Psoas muscle (tissue), 8 donors: Measurements from ENCODE around the gene SPRED2. TPM values are rescaled to one million over a fixed set of nuclear protein-coding genes. Genes with fewer than 3 reads are reported as not detected.

Experiments
- ATAC-seq, 4 donors: fragments of 200-7000 bp; cut with Tn5 transposase; one replicate each; pipeline ENCODE4 v1.9.1; 2020; ENCODE audit warnings: moderate library complexity in 3 of 4, mild to moderate bottlenecking in 2 of 4
- DNase-seq, 2 donors: peaks; one replicate each; pipeline ENCODE4 v3.0.0-alpha.2; 2020
- H3K27ac ChIP-seq: fragments of 200-600 bp; one replicate; pipeline ENCODE4 v1.8.0; 2022
- H3K27me3 ChIP-seq, 3 donors: fragments of 200-600 bp in 1 of 3; one replicate each; pipeline versions ENCODE4 v1.6.1 to v1.8.0; 2013 to 2022; ENCODE audit warnings: low read length in 2 of 3, mild to moderate bottlenecking in 2 of 3, moderate library complexity in 1 of 3; ENCODE audit not compliant: insufficient read depth in 3 of 3
- H3K36me3 ChIP-seq, 2 donors: fragments of 200-600 bp in 1 of 2; one replicate each; pipeline versions ENCODE4 v1.6.1 to v1.8.0; 2013 to 2022; ENCODE audit warnings: low read depth in 1 of 2, mild to moderate bottlenecking in 1 of 2, moderate library complexity in 1 of 2; ENCODE audit not compliant: insufficient read depth in 1 of 2
- H3K4me1 ChIP-seq: fragments of 200-600 bp; one replicate; pipeline ENCODE4 v1.8.0; 2022
- H3K4me3 ChIP-seq: fragments of 200-600 bp; one replicate; pipeline ENCODE4 v1.8.0; 2022; ENCODE audit warnings: mild to moderate bottlenecking
- H3K9me3 ChIP-seq: fragments of 200-600 bp; one replicate; pipeline ENCODE4 v1.8.0; 2022
- WGBS, 3 donors: extraction: QIAGEN DNeasy Blood & Tissue Kit; methylation state at CpG; one replicate each; pipeline versions ENCODE4 v1.1.6 to v1.1.7; 2013; 5-methylcytosine and 5-hydroxymethylcytosine counted together
- intact Hi-C, 2 donors: fragments of 100-400 bp; cut with DNase I; formaldehyde crosslinking; loops; one replicate each; pipeline versions ENCODE4 v1.11.0 to v1.14.2; 2022
- polyA plus RNA-seq, 3 donors: library from polyadenylated mRNA; stranded (reverse); fragments of 200-250 nt; gene quantifications; one replicate each; pipeline ENCODE4 v1.2.3, GENCODE V29; 2013
- total RNA-seq, 4 donors: library from RNA; stranded (reverse); fragmentation: NEBNext Ultra II Directional in 2 of 4; extraction: Animal tissue kit (Norgen Biotek cat#: 25700) in 2 of 4; gene quantifications; one replicate each; pipeline versions ENCODE4 v1.2.1 to v1.2.4, GENCODE V29; 2021 to 2023
- TF ChIP-seq, protein P1 (sequence below): fragments of 200-600 bp; IDR thresholded peaks from one replicate; pipeline ENCODE4 v1.8.0; 2022; ENCODE audit warnings: antibody characterized with exemption
- donor health status: healthy with polysubstance abuse.
- donor health status: DM: no; HTN: no; CAD: no; lungs with moderate emphysema.
- donor health status: Bipolar disorder and iron deficiency.
- donor health status: healthy.
- donor health status: DM: yes; HTN: yes; CAD: no.
- donor health status: DM: no; HTN: no; CAD: no.
- donor health status: DM: no; HTN: no; CAD: no.
- donor health status: DM: yes; HTN: yes; CAD: no.

Gene SPRED2
- total and polyA plus RNA-seq, 7 donors = 3.8 to 16.9 (median 8.5) TPM

DNA sequence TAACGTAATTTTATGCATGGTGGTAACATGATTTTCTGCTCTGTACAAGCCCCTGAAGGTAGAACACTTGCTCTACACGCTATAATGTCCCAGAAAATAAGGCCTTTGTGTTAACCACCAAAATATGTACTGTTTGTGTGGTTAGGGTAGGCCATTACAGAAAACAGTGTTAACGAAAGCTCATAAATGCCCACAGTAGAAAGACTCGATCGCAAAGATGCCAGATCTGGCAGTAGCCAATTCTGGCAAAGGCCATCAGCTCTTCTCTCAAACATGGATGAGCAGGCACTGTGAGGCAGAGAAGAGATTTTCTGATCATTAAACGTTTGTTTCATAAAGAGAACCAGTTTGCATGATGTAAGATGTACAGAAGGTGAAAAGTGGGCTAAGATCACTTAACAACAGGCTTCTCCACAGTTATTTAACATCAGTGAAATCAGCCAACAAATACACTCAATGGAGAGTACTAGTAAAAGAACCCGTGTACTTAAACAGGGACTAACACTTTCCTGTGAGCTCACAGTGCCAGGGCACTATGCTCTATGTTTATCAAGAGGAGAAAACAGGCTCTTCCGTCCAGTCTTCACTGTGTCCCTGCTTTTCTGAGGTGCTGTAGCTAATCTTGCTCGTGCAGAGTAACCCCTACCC, 80.3 kb downstream of the SPRED2 start:
- no peak for DNase-seq
- Histone ChIP-seq H3K36me3 (no peaks in the 10 kb centered on the region), H3K9me3 (no peaks in the 10 kb centered on the region), H3K27ac (no peak overlapping the region), H3K27me3 (no peaks in the 10 kb centered on the region), H3K4me1 (peaks cover 19% of the 10 kb centered on the region), H3K4me3 (no peak overlapping the region)
- no peak for ATAC-seq
- intact Hi-C loops = loop anchor here in 1 of 2 donors (5.0 kb wide), 1 partner anchor 40 kb away; no protein-coding TSS in a partner anchor
- 69 to 81% (median 69%) methylated on average over 9 of the region's 9 CpGs for WGBS, 3 donors
- TF ChIP-seq, protein P1, sequence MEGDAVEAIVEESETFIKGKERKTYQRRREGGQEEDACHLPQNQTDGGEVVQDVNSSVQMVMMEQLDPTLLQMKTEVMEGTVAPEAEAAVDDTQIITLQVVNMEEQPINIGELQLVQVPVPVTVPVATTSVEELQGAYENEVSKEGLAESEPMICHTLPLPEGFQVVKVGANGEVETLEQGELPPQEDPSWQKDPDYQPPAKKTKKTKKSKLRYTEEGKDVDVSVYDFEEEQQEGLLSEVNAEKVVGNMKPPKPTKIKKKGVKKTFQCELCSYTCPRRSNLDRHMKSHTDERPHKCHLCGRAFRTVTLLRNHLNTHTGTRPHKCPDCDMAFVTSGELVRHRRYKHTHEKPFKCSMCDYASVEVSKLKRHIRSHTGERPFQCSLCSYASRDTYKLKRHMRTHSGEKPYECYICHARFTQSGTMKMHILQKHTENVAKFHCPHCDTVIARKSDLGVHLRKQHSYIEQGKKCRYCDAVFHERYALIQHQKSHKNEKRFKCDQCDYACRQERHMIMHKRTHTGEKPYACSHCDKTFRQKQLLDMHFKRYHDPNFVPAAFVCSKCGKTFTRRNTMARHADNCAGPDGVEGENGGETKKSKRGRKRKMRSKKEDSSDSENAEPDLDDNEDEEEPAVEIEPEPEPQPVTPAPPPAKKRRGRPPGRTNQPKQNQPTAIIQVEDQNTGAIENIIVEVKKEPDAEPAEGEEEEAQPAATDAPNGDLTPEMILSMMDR = no peak

DNA sequence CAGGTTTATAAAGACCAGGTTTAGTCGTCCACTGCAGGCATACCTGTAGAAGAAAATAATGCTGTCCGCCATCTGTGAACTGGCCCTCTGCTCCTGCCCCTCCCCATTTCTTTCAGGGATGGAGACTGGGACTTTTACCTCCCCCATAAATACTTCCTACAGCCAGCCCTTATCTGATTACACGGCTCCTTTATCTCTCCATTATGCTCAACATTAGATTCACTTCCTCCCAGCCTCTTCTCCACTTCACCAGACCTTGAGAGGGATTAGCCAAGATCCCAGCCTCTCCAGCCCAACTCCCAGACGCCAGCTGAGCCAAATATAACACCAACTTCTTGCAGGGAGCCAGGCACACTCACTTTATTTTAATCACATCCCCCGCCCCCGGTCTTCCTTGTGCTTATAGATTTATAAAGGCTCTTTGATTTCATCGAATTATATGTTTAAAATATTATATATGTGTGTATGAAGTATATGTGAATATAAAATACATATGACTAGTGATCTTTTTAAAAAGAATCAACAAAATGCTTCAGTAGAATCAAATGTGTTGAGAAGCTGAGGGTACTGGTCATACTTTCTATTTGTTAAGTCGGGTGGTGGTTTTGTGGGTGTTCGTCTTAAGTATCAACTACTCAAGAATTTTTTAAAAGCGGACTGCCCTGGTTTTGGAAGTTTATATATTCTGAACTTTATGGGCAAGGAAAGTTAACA, 81.0 kb downstream of the SPRED2 start:
- intact Hi-C loops = loop anchor here in 1 of 2 donors (5.0 kb wide), 1 partner anchor 39 kb away; no protein-coding TSS in a partner anchor
- Histone ChIP-seq H3K27me3 (no peaks in the 10 kb centered on the region), H3K36me3 (no peaks in the 10 kb centered on the region), H3K4me3 (no peak overlapping the region), H3K9me3 (no peaks in the 10 kb centered on the region), H3K27ac (peak overlapping the region; percentile 23), H3K4me1 (peaks cover 19% of the 10 kb centered on the region)
- DNase-seq = no peak
- WGBS, 3 donors = 61 to 71% (median 63%) methylated on average over 10 of the region's 10 CpGs
- ATAC-seq = no peak
- TF ChIP-seq, protein P1 = no peak

DNA sequence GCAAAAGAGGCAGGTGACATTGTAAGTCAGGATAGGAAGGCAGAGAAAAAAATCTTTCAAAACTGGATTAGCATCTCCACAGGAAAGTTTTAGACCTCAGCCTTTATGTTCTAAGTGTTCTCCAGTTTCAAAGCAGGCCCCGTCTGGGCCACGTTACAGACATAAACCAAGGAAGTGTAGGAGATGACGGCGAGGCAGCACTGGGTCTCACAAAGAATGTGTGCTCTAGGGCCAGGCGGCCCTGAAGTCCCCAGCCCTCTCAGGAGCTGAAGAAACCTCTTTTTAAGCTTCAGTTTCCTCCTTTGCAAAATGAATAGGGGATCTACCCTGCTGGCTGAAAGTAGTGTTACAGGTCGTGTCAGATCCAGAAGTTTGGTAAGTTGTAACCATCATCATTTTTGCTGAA, 81.7 kb downstream of the SPRED2 start:
- no peaks in the 10 kb centered on the region for H3K9me3 ChIP-seq
- H3K4me1 ChIP-seq = peaks cover 19% of the 10 kb centered on the region
- intact Hi-C loops = loop anchor here in 1 of 2 donors (5.0 kb wide), 1 partner anchor 38 kb away; no protein-coding TSS in a partner anchor
- H3K4me3 ChIP-seq = no peak overlapping the region
- no peaks in the 10 kb centered on the region for H3K36me3 ChIP-seq
- 69 to 72% (median 71%) methylated on average over 6 of the region's 6 CpGs for WGBS, 3 donors
- ATAC-seq = no peak
- TF ChIP-seq, protein P1 = no peak
- peak overlapping the region; percentile 23 for H3K27ac ChIP-seq
- DNase-seq = no peak
- H3K27me3 ChIP-seq = no peaks in the 10 kb centered on the region

DNA sequence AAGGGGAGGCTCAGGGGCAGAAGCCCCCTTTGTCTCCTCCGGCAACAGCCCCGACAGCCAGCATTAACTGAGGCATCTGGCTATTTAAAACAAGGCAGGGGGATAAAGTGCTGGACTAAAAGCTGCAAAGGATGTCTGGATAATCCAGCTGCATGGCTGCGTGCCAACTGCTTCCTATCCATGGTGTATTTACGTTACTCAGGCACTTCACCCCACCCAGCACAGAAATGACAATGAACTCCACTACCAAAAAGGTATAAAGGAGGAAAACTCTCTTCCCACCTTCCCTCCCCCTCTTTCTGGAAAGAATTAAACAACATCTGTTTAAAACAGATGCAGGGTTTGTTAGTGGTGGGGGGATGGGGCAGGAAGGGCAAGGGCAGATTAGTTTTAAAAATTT, 82.5 kb downstream of the SPRED2 start:
- no peaks in the 10 kb centered on the region for H3K27me3 ChIP-seq
- peaks cover 19% of the 10 kb centered on the region for H3K4me1 ChIP-seq
- peak in 1 of 2 donors; percentile 51 for DNase-seq
- H3K36me3 ChIP-seq = no peaks in the 10 kb centered on the region
- intact Hi-C loops = loop anchor here in 1 of 2 donors (5.0 kb wide), 1 partner anchor 38 kb away; no protein-coding TSS in a partner anchor
- no peak overlapping the region for H3K27ac ChIP-seq
- no peaks in the 10 kb centered on the region for H3K9me3 ChIP-seq
- no peak for ATAC-seq
- TF ChIP-seq, protein P1 = no peak
- WGBS, 3 donors = 23 to 37% (median 33%) methylated on average over 4 of the region's 4 CpGs
- H3K4me3 ChIP-seq = no peak overlapping the region
